Type B pancreatic cell (in vitro differentiated cells): ENCODE data around the gene RNF214. TPM values are rescaled to one million over a fixed set of nuclear protein-coding genes. Genes with fewer than 3 reads are reported as not detected.
"Not testable (repeated sequence)": the region's sequence is repeated elsewhere in the genome, so short reads cannot be mapped to it uniquely, and the experiment has no call there.

Experiments used
- DNase-seq: peaks from one replicate; pipeline ENCODE4 v3.0.0; 2021; ENCODE audit warnings: mixed read lengths; ENCODE audit not compliant: unreplicated experiment; ENCODE audit errors: extremely low spot score
- H3K27ac Mint-ChIP-seq: 2 replicates; pipeline ENCODE4 v1.8.0; 2021; ENCODE audit warnings: mild to moderate bottlenecking, mixed read lengths
- H3K27me3 Mint-ChIP-seq: 2 replicates; pipeline ENCODE4 v1.8.0; 2021; ENCODE audit warnings: mixed read lengths
- H3K36me3 Mint-ChIP-seq: 2 replicates; pipeline ENCODE4 v1.8.0; 2021; ENCODE audit warnings: mixed read lengths
- H3K4me1 Mint-ChIP-seq: one replicate; pipeline ENCODE4 v1.8.0; 2021; ENCODE audit warnings: mixed read lengths; ENCODE audit not compliant: unreplicated experiment
- H3K4me3 Mint-ChIP-seq: 2 replicates; pipeline ENCODE4 v1.8.0; 2021; ENCODE audit warnings: mild to moderate bottlenecking, mixed read lengths
- H3K9me3 Mint-ChIP-seq: 2 replicates; pipeline ENCODE4 v1.8.0; 2021; ENCODE audit warnings: mixed read lengths
- CTCF ChIP-seq: fragments of 200-600 bp; sonication (generic); conservative IDR thresholded peaks from 2 replicates; pipeline ENCODE4 v1.5.0; 2021; ENCODE audit warnings: antibody characterized with exemption, mild to moderate bottlenecking
- total RNA-seq: library from RNA; stranded (reverse); gene quantifications from 2 replicates; pipeline ENCODE4 v1.2.1, GENCODE V29; 2021; ENCODE audit warnings: low replicate concordance

RNF214 gene
- total RNA-seq, 1 donor from 2014 or later = 34.7 TPM

- Mint-ChIP-seq H3K36me3 (peaks cover 11% of the 10 kb centered on the region), H3K4me3 (no peak overlapping the region), H3K27me3 (no peaks in the 10 kb centered on the region), H3K9me3 (no peaks in the 10 kb centered on the region), H3K4me1 (peaks cover 21% of the 10 kb centered on the region), H3K27ac (peak overlapping the region; percentile 46)
- TF ChIP-seq CTCF = no peak
- no peak for DNase-seq
Measured at GRCh38 chr11:117202386-117203068, 29.9 kb upstream of the RNF214 start.

GRCh38 chr11:117203069-117203407 is 29.4 kb upstream of the RNF214 start:
- no peak for TF ChIP-seq CTCF
- H3K4me3 Mint-ChIP-seq = no peak overlapping the region
- no peak overlapping the region for H3K27ac Mint-ChIP-seq
- peaks cover 11% of the 10 kb centered on the region for H3K36me3 Mint-ChIP-seq
- DNase-seq = no peak
- no peaks in the 10 kb centered on the region for H3K27me3 Mint-ChIP-seq
- H3K9me3 Mint-ChIP-seq = no peaks in the 10 kb centered on the region
- H3K4me1 Mint-ChIP-seq = peaks cover 16% of the 10 kb centered on the region

GRCh38 chr11:117204283-117205080 is 28.0 kb upstream of the RNF214 start:
- H3K4me1 Mint-ChIP-seq = peaks cover 7% of the 10 kb centered on the region
- TF ChIP-seq CTCF = no peak
- peaks cover 11% of the 10 kb centered on the region for H3K36me3 Mint-ChIP-seq
- DNase-seq = no peak
- no peaks in the 10 kb centered on the region for H3K27me3 Mint-ChIP-seq
- no peaks in the 10 kb centered on the region for H3K9me3 Mint-ChIP-seq
- peak overlapping the region; percentile 76 for H3K27ac Mint-ChIP-seq
- no peak overlapping the region for H3K4me3 Mint-ChIP-seq

GRCh38 chr11:117205211-117205818 is 27.2 kb upstream of the RNF214 start:
- Mint-ChIP-seq H3K4me3 (no peak overlapping the region), H3K27ac (peak overlapping the region; percentile 67)
- DNase-seq = no peak

GRCh38 chr11:117206111-117206510 is 26.4 kb upstream of the RNF214 start:
- peaks cover 11% of the 10 kb centered on the region for H3K36me3 Mint-ChIP-seq
- H3K4me3 Mint-ChIP-seq, DNase-seq, H3K4me1 Mint-ChIP-seq, H3K27ac Mint-ChIP-seq, H3K9me3 Mint-ChIP-seq, H3K27me3 Mint-ChIP-seq: not testable (repeated sequence)

More at GRCh38 chr11:117205211-117205818, 27.2 kb upstream of the RNF214 start:
- H3K36me3 Mint-ChIP-seq = peaks cover 11% of the 10 kb centered on the region
- peaks cover 4% of the 10 kb centered on the region for H3K4me1 Mint-ChIP-seq
- no peak for TF ChIP-seq CTCF
- H3K27me3 Mint-ChIP-seq = no peaks in the 10 kb centered on the region
- H3K9me3 Mint-ChIP-seq = no peaks in the 10 kb centered on the region

GRCh38 chr11:117206859-117207258 is 25.6 kb upstream of the RNF214 start:
- H3K4me1 Mint-ChIP-seq, H3K9me3 Mint-ChIP-seq, DNase-seq, H3K27ac Mint-ChIP-seq, H3K4me3 Mint-ChIP-seq, H3K27me3 Mint-ChIP-seq: not testable (repeated sequence)
- peaks cover 17% of the 10 kb centered on the region for H3K36me3 Mint-ChIP-seq

- not testable (repeated sequence) for DNase-seq, H3K4me1 Mint-ChIP-seq, H3K9me3 Mint-ChIP-seq, H3K4me3 Mint-ChIP-seq, H3K27ac Mint-ChIP-seq, H3K27me3 Mint-ChIP-seq
- peaks cover 17% of the 10 kb centered on the region for H3K36me3 Mint-ChIP-seq
Measured at GRCh38 chr11:117207481-117207880, 25.0 kb upstream of the RNF214 start.

GRCh38 chr11:117208710-117209109 is 23.8 kb upstream of the RNF214 start:
- H3K27ac Mint-ChIP-seq, H3K4me3 Mint-ChIP-seq, DNase-seq, H3K27me3 Mint-ChIP-seq, H3K9me3 Mint-ChIP-seq, H3K4me1 Mint-ChIP-seq: not testable (repeated sequence)
- H3K36me3 Mint-ChIP-seq = peaks cover 23% of the 10 kb centered on the region

- H3K36me3 Mint-ChIP-seq = peaks cover 24% of the 10 kb centered on the region
- not testable (repeated sequence) for DNase-seq, H3K4me1 Mint-ChIP-seq, H3K27ac Mint-ChIP-seq, H3K27me3 Mint-ChIP-seq, H3K4me3 Mint-ChIP-seq, H3K9me3 Mint-ChIP-seq
Measured at GRCh38 chr11:117209351-117210125, 22.9 kb upstream of the RNF214 start.
